HL-60/S4 treated with retinoic acid at 250 ng/mL for 4 days and 3 days (cell line): ENCODE results near the gene EXOC4.

Experiments
- in situ Hi-C: fragments of 300-500 bp; cut with MboI; formaldehyde crosslinking; loops from 2 replicates; pipeline ENCODE4 v1.7.0; 2022; ENCODE audit warnings: low sequenced_read_pairs

Gene EXOC4

GRCh38 chr7:133411395-133411794 is 158.5 kb downstream of the EXOC4 start:
- in situ Hi-C loops, result no loop called here

GRCh38 chr7:133412942-133413341 is 160.1 kb downstream of the EXOC4 start:
- in situ Hi-C loops, result no loop called here

GRCh38 chr7:133419041-133419440 is 166.2 kb downstream of the EXOC4 start:
- in situ Hi-C loops, result no loop called here

GRCh38 chr7:133423618-133424017 is 170.7 kb downstream of the EXOC4 start:
- in situ Hi-C loops, result no loop called here

GRCh38 chr7:133428326-133428725 is 175.4 kb downstream of the EXOC4 start:
- in situ Hi-C loops, result no loop called here

- in situ Hi-C loops, result no loop called here
Observed at GRCh38 chr7:133428876-133429275, 176.0 kb downstream of the EXOC4 start.

- in situ Hi-C loops, result no loop called here
Observed at GRCh38 chr7:133429371-133429770, 176.5 kb downstream of the EXOC4 start.

- in situ Hi-C loops, result no loop called here
Observed at GRCh38 chr7:133431134-133431724, 178.4 kb downstream of the EXOC4 start.

- in situ Hi-C loops, result no loop called here
Observed at GRCh38 chr7:133433165-133433812, 180.4 kb downstream of the EXOC4 start.

GRCh38 chr7:133434246-133434865 is 181.5 kb downstream of the EXOC4 start:
- in situ Hi-C loops, result no loop called here

- in situ Hi-C loops, result no loop called here
Observed at GRCh38 chr7:133436014-133436428, 183.1 kb downstream of the EXOC4 start.

- in situ Hi-C loops, result no loop called here
Observed at GRCh38 chr7:133437544-133437943, 184.7 kb downstream of the EXOC4 start.

- in situ Hi-C loops, result no loop called here
Observed at GRCh38 chr7:133442818-133443217, 189.9 kb downstream of the EXOC4 start.

- in situ Hi-C loops, result no loop called here
Observed at GRCh38 chr7:133445617-133446016, 192.7 kb downstream of the EXOC4 start.

GRCh38 chr7:133448012-133448411 is 195.1 kb downstream of the EXOC4 start:
- in situ Hi-C loops, result no loop called here

- in situ Hi-C loops, result no loop called here
Observed at GRCh38 chr7:133452577-133452976, 199.7 kb downstream of the EXOC4 start.

GRCh38 chr7:133458688-133459087 is 205.8 kb downstream of the EXOC4 start:
- in situ Hi-C loops, result no loop called here

GRCh38 chr7:133461421-133461820 is 208.5 kb downstream of the EXOC4 start:
- in situ Hi-C loops, result no loop called here

GRCh38 chr7:133475655-133476054 is 222.8 kb downstream of the EXOC4 start:
- in situ Hi-C loops, result no loop called here

GRCh38 chr7:133477791-133478190 is 224.9 kb downstream of the EXOC4 start:
- in situ Hi-C loops, result no loop called here

- in situ Hi-C loops, result no loop called here
Observed at GRCh38 chr7:133478591-133479135, 225.8 kb downstream of the EXOC4 start.

- in situ Hi-C loops, result no loop called here
Observed at GRCh38 chr7:133479456-133480065, 226.7 kb downstream of the EXOC4 start.
